PFSK-1 (cell line): ENCODE results near the gene MVK.

ENCODE experiments used
- FOXP2 ChIP-seq: optimal IDR thresholded peaks from 2 replicates; pipeline ENCODE3; 2011; ENCODE audit warnings: borderline replicate concordance, control low read depth, inconsistent platforms; ENCODE audit not compliant: insufficient read depth; ENCODE audit errors: extremely low read length, extremely low read depth
- POLR2AphosphoS5 ChIP-seq: IDR thresholded peaks from 2 replicates; pipeline ENCODE4 v1.6.1; 2012; ENCODE audit warnings: low read depth, mild to moderate bottlenecking, control low read depth, low read length, moderate library complexity
- SIN3A ChIP-seq: IDR thresholded peaks from 2 replicates; pipeline ENCODE4 v1.6.1; 2012; ENCODE audit warnings: mild to moderate bottlenecking, low read length, moderate library complexity, borderline replicate concordance; ENCODE audit not compliant: insufficient read depth
- TAF1 ChIP-seq: IDR thresholded peaks from 2 replicates; pipeline ENCODE4 v1.6.1; 2012; ENCODE audit warnings: low read length, control low read depth, borderline replicate concordance; ENCODE audit not compliant: insufficient read depth
- TF ChIP-seq, protein P1 (sequence below), 2 experiments: IDR thresholded peaks; 2 replicates each; pipeline versions ENCODE4 v1.6.1 to v1.8.0; 2011 to 2012; ENCODE audit warnings: low read depth in 2 of 2, low read length in 2 of 2, control low read depth in 1 of 2, inconsistent platforms in 1 of 2, mild to moderate bottlenecking in 1 of 2, moderate library complexity in 1 of 2; ENCODE audit not compliant: insufficient read depth in 1 of 2

MVK gene

DNA sequence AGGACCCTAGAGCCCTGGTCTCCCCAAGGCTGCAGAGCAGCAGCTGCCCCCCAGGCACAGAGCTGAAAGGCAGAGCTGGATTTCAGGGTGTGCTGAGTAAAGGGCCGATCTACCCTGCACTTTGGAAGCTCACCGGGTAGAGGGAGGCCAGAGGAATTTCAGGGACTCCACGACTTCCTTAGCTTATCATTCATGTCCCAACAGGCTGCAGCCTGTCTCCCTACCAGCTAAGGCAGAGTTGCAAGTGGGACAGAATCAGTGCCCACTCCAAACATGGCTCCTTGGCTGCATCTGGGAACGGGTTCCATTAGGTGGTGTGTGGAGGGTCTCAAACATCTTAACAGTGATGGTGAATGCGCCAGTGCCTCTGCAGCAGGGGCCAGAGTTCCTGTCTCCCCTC lies 27.8 kb upstream of the MVK start:
- TF ChIP-seq SIN3A (no peak), TAF1 (no peak), FOXP2 (no peak), POLR2AphosphoS5 (no peak)
- TF ChIP-seq, protein P1, sequence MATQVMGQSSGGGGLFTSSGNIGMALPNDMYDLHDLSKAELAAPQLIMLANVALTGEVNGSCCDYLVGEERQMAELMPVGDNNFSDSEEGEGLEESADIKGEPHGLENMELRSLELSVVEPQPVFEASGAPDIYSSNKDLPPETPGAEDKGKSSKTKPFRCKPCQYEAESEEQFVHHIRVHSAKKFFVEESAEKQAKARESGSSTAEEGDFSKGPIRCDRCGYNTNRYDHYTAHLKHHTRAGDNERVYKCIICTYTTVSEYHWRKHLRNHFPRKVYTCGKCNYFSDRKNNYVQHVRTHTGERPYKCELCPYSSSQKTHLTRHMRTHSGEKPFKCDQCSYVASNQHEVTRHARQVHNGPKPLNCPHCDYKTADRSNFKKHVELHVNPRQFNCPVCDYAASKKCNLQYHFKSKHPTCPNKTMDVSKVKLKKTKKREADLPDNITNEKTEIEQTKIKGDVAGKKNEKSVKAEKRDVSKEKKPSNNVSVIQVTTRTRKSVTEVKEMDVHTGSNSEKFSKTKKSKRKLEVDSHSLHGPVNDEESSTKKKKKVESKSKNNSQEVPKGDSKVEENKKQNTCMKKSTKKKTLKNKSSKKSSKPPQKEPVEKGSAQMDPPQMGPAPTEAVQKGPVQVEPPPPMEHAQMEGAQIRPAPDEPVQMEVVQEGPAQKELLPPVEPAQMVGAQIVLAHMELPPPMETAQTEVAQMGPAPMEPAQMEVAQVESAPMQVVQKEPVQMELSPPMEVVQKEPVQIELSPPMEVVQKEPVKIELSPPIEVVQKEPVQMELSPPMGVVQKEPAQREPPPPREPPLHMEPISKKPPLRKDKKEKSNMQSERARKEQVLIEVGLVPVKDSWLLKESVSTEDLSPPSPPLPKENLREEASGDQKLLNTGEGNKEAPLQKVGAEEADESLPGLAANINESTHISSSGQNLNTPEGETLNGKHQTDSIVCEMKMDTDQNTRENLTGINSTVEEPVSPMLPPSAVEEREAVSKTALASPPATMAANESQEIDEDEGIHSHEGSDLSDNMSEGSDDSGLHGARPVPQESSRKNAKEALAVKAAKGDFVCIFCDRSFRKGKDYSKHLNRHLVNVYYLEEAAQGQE (IDR thresholded peaks at IDR 0.05; ENCODE audit: insufficient read depth in 1 of 2, low read depth in 2 of 2, low read length in 2 of 2): no peak

GRCh38 chr12:109547286-109547685 lies 26.3 kb upstream of the MVK start:
- no peak for TF ChIP-seq FOXP2

DNA sequence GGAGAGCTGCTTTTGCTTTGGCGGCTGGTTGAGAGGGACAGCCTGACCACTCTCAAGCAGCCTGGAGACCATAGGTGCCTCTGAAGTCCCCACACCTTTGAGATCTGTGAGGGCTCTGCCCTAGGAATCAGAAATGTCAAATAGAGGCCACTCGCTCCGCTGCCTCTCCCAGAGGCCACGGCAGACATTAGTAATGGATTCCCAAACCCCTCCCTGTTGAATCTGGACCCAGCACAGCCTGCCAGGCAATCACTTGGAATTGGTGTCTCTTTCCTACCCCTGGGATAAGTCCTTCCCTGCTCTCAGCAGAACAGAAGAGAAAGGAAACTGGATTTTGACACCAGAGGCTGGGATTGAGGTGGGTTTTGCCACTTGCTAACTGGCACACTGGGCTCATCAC lies 25.3 kb upstream of the MVK start:
- no peak for TF ChIP-seq POLR2AphosphoS5
- no peak for TF ChIP-seq SIN3A
- TF ChIP-seq, protein P1 (IDR thresholded peaks at IDR 0.05; ENCODE audit: insufficient read depth in 1 of 2, low read depth in 2 of 2, low read length in 2 of 2): no peak
- no peak for TF ChIP-seq TAF1
- TF ChIP-seq FOXP2: no peak

DNA sequence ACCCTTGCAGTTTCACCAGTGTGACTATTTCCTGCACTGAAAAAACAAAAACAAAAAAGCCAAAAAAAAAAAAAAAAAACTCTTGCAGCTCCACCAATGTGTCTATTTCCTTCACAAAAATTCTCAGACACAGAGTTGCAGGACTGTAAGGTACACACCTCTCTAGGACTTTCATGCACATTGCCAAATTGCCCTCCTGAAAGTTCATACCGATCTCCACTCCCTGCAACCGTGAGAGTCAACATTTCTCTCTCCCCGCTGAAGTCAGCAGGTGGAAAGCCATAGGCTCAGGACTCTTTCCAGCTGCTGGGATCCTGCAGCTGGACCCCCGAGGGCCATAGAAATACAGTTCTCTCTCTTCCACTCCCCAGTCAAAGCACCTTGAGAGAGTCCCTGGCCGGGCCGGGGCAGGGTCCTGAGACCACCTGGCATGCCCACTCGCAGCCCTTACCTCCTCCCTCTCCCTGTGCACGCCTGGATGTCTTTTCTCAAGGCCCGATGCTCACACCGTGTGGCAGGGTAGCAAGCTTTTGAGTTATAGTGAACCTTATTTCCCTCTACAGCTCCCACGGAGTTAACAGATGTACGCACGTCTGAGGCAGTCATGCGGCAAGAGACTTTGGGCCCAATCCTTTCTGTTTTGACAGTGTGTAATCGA lies 23.9 kb upstream of the MVK start:
- TF ChIP-seq TAF1: no peak
- TF ChIP-seq, protein P1 (IDR thresholded peaks at IDR 0.05; ENCODE audit: insufficient read depth in 1 of 2, low read depth in 2 of 2, low read length in 2 of 2): no peak
- no peak for TF ChIP-seq POLR2AphosphoS5
- no peak for TF ChIP-seq SIN3A
- no peak for TF ChIP-seq FOXP2

DNA sequence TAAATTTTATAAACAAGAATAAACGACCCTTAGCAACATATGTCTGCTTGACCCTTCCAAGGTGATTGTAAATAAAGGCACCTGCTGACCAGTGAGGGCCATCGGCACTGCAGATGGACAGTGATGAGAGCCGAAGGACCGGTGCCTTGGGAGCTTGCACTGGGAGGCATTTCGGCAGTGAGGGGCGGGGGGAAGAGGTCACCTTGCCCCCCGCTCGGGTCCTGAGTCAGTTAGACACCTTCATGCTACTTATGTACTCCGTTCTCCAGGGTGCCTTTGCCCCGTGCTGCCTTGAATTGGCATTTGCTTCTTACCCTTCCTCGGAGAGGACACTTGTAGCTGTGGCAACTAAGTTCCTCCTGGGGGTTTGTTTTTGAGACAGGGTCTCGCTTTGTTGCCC lies 23.3 kb upstream of the MVK start:
- TF ChIP-seq, protein P1 (IDR thresholded peaks at IDR 0.05; ENCODE audit: insufficient read depth in 1 of 2, low read depth in 2 of 2, low read length in 2 of 2): no peak
- TF ChIP-seq POLR2AphosphoS5: no peak
- no peak for TF ChIP-seq FOXP2
- no peak for TF ChIP-seq SIN3A
- TF ChIP-seq TAF1: no peak
